K562 (cell line): ENCODE results near the gene PI4K2A. TPM values are rescaled to one million over a fixed set of nuclear protein-coding genes. Genes with fewer than 3 reads are reported as not detected.

ENCODE experiments used
- ATAC-seq: fragments of 200-7000 bp; cut with Tn5 transposase; 3 replicates; pipeline ENCODE4 v1.9.1; 2020; ENCODE audit warnings: moderate library complexity
- BruUV-seq: library from RNA; stranded (reverse); fragments of 400-500 nt; replicated peaks from 2 replicates; lab custom pipeline; 2021; lab: Mats Ljungman, UMichigan
- CTCF ChIA-PET: fragments of 300-600 bp; formaldehyde crosslinking; extraction: SDS; loops from one replicate; lab custom pipeline; 2021; ENCODE audit warnings: low intra/inter-chr PET ratio; lab: Yijun Ruan, JAX
- POLR2A ChIA-PET: fragments of 300-600, 350-650 bp; sonication (Branson Sonifier 250); formaldehyde crosslinking; extraction: SDS; loops from one replicate; lab custom pipeline; 2021; ENCODE audit warnings: antibody characterized with exemption, inconsistent platforms; lab: Yijun Ruan, JAX
- DNase-seq, 4 experiments: peaks; one replicate each; pipeline versions ENCODE4 v3.0.0 to v3.0.0-alpha.2; 2011 to 2018; ENCODE audit warnings: low spot score in 3 of 4, mixed read lengths in 3 of 4; ENCODE audit errors: extremely low read depth in 1 of 4
- FAIRE-seq: peaks from 2 replicates; lab custom pipeline; 2011; peaks lifted over from hg19 to GRCh38; lab: Jason Lieb, UNC
- H2AFZ ChIP-seq: 2 replicates; pipeline ENCODE4 v1.6.0; 2011; ENCODE audit warnings: low read depth, low read length, control low read depth, inconsistent platforms
- H3K27ac ChIP-seq: fragments of 200-600 bp; 3 replicates; pipeline ENCODE4 v1.8.0; 2011; ENCODE audit warnings: low read depth, mild to moderate bottlenecking, control low read depth, inconsistent platforms, low read length, moderate library complexity, mixed read lengths; ENCODE audit errors: extremely low read depth
- H3K27me3 ChIP-seq, 2 experiments: fragments of 300-600 bp in 1 of 2; 2 replicates in 1 of 2; 3 replicates in 1 of 2; pipeline versions ENCODE4 v1.6.0 to v1.8.0; 2011; ENCODE audit warnings: inconsistent platforms in 2 of 2, low read length in 2 of 2, mild to moderate bottlenecking in 1 of 2, mixed read lengths in 1 of 2, moderate library complexity in 1 of 2; ENCODE audit not compliant: control insufficient read depth in 2 of 2, insufficient read depth in 2 of 2
- H3K36me3 ChIP-seq: fragments of 300-600 bp; 3 replicates; pipeline ENCODE4 v1.8.0; 2011; ENCODE audit warnings: mild to moderate bottlenecking, low read length, inconsistent platforms; ENCODE audit not compliant: control insufficient read depth, insufficient read depth
- H3K4me1 ChIP-seq, 2 experiments: fragments of 200-600 bp in 1 of 2; replicated peaks in 1 of 2; 2 replicates in 1 of 2; 3 replicates in 1 of 2; pipeline versions ENCODE4 v1.5.1 to v1.8.0; 2011; ENCODE audit warnings: inconsistent platforms in 2 of 2, low read length in 2 of 2, mild to moderate bottlenecking in 1 of 2, mixed read lengths in 1 of 2, moderate library complexity in 1 of 2; ENCODE audit not compliant: control insufficient read depth in 2 of 2, insufficient read depth in 2 of 2
- H3K4me2 ChIP-seq: 2 replicates; pipeline ENCODE4 v1.6.1; 2011; ENCODE audit warnings: low read length, control low read depth, inconsistent platforms, mixed read lengths; ENCODE audit not compliant: insufficient read depth
- H3K4me3 ChIP-seq: fragments of 200-600 bp; sonication (generic), shearing (Covaris generic); 2 replicates; pipeline ENCODE4 v1.5.1; 2016; ENCODE audit warnings: control low read depth, inconsistent platforms
- H3K79me2 ChIP-seq: fragments of 200-600 bp; 3 replicates; pipeline ENCODE4 v1.8.0; 2011; ENCODE audit warnings: low read length, inconsistent platforms; ENCODE audit not compliant: control insufficient read depth, insufficient read depth
- H3K9ac ChIP-seq, 2 experiments: 2 replicates each; pipeline versions ENCODE4 v1.6.0 to v1.6.1; 2011; ENCODE audit warnings: low read depth in 2 of 2, low read length in 2 of 2, control low read depth in 1 of 2, inconsistent platforms in 1 of 2, mild to moderate bottlenecking in 1 of 2, mixed read lengths in 1 of 2; ENCODE audit not compliant: insufficient read depth in 1 of 2
- H3K9me1 ChIP-seq: one replicate; pipeline ENCODE4 v1.6.0; 2011; ENCODE audit warnings: inconsistent platforms, mild to moderate bottlenecking, low read length, moderate library complexity; ENCODE audit not compliant: control insufficient read depth, insufficient read depth
- H3K9me3 ChIP-seq: replicated peaks from 2 replicates; pipeline ENCODE4 v1.5.1; 2011; ENCODE audit warnings: low read depth, low read length, inconsistent platforms; ENCODE audit not compliant: control insufficient read depth, insufficient read depth
- H4K20me1 ChIP-seq: replicated peaks from 2 replicates; pipeline ENCODE4 v1.6.1; 2011; ENCODE audit warnings: low read length, inconsistent platforms, mixed read lengths; ENCODE audit not compliant: control insufficient read depth, insufficient read depth
- ASH1L ChIP-seq: fragments of 450-650 bp; IDR thresholded peaks from 2 replicates; pipeline ENCODE4 v1.6.1; 2018; ENCODE audit warnings: borderline replicate concordance, mild to moderate bottlenecking, low read depth; ENCODE audit not compliant: partially characterized antibody
- ELF4 ChIP-seq: fragments of 450-650 bp; formaldehyde crosslinking; IDR thresholded peaks from 2 replicates; pipeline ENCODE4 v1.4.0; 2022; ENCODE audit warnings: missing genetic modification characterization
- SAP30 ChIP-seq: fragments of 200-600 bp; sonication (generic); IDR thresholded peaks from 2 replicates; pipeline ENCODE4 v1.6.1; 2012; ENCODE audit warnings: borderline replicate concordance, low read depth, mild to moderate bottlenecking, moderate library complexity, low read length, control low read depth, inconsistent platforms; ENCODE audit not compliant: insufficient read depth, poor library complexity, severe bottlenecking
- ZNF324 ChIP-seq: fragments of 250-450 bp; sonication (Bioruptor Pico); IDR thresholded peaks from 2 replicates; pipeline ENCODE4 v1.4.0; 2020; ENCODE audit warnings: mild to moderate bottlenecking
- WGBS: fragments of 100-300 bp; shearing (Covaris generic); methylation state at CpG from one replicate; pipeline ENCODE4 v1.1.6; 2016; ENCODE audit warnings: low coverage, mixed read lengths; ENCODE audit not compliant: insufficient coverage; ENCODE audit errors: missing lambda C conversion rate; 5-methylcytosine and 5-hydroxymethylcytosine counted together
- in situ Hi-C: fragments of 300-500 bp; cut with MboI; formaldehyde crosslinking; loops from 4 replicates; pipeline ENCODE4 v1.15.0; 2018; ENCODE audit warnings: inconsistent platforms, mixed read lengths
- intact Hi-C: fragments of 100-400 bp; cut with micrococcal nuclease; formaldehyde crosslinking; loops from 2 replicates; pipeline ENCODE4 v1.14.2; 2022
- polyA plus RNA-seq, 8 experiments: library from polyadenylated mRNA; depleted of rRNA in 4 of 8; stranded (reverse) in 5 of 8; unstranded in 3 of 8; fragments of >200 nt; fragmentation: Nextera tagmentation in 2 of 8; fragmentation: Illumina TruSeq in 1 of 8; extraction: Ambion mirVana in 2 of 8; extraction: Trizol in 1 of 8; gene quantifications; 2 replicates each; pipeline versions ENCODE4 v1.2.1 to v1.2.3, GENCODE V29; 2011 to 2014; ENCODE audit warnings: inconsistent platforms in 1 of 8, missing spikeins in 1 of 8
- total RNA-seq, 7 experiments: library from RNA; depleted of rRNA in 6 of 7; stranded (reverse); fragments of >200 nt in 6 of 7; fragmentation: Illumina TruSeq in 2 of 7; extraction: Trizol in 2 of 7; gene quantifications; 2 replicates each; pipeline versions ENCODE4 v1.2.1 to v1.2.3, GENCODE V29; 2011 to 2021; ENCODE audit warnings: low replicate concordance in 1 of 7
- TF ChIP-seq, protein P1 (sequence below), 2 experiments: fragments of 450-650 bp in 1 of 2; sonication (generic) in 1 of 2; formaldehyde crosslinking; conservative IDR thresholded peaks; 2 replicates each; pipeline versions ENCODE4 v1.4.0 to v1.8.1; 2020 to 2022; ENCODE audit warnings: mild to moderate bottlenecking in 1 of 2, missing genetic modification reagents in 1 of 2
- TF ChIP-seq, protein P2 (sequence below), 2 experiments: fragments of 450-650 bp; IDR thresholded peaks; 2 replicates each; pipeline ENCODE4 v1.6.1; 2018; ENCODE audit warnings: mild to moderate bottlenecking in 2 of 2, low read depth in 1 of 2; ENCODE audit not compliant: partially characterized antibody in 2 of 2

The PI4K2A gene
- total and polyA plus RNA-seq, 9 of the 15 experiments (the other 6 are each of a cell fraction or from before 2014, with no cell fraction given): 4.4 to 28.4 (median 16.5) TPM

DNA sequence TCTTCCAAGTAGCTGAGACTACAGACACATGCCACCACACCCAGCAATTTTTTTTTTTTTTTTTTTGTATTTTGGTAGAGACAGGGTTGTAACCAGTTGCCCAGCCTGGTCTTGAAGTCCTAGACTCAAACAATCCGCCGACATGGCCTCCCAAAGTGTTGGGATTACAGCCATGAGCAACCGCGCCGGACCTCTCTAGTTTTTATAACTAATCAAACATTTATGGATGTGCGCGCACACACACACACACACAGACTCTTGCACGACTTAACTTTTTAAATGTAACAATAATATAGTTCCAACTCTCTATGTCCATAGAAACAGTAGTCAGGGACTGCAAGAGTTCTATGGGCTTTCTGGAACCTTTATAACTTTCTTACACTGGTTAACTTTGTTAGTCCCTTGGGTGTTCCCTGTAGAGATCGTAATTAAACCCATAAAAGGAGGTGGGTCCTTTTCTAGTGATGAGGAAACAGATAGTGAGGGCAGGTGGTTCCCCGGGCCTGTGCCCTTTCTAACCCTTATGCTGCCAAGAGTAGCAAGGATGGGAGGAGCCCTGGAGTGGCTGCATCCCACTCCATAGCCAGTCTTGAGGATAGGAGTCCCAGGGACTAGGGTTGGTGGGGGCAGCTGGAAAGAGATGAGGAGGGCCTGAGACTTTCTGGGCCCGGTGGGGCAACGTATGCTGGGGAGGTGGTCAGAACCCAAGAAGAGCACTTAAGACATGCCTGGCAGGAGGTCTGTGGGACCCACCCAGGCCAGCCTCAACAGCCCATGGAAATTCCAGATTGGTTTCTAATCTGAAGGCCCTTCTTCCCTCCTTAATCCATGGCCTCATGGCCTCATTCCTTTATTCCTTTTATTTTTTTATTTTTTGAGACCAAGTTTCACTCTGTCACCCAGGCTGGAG, 81.7 kb downstream of the PI4K2A start:
- Histone ChIP-seq H3K9me1 (no peaks in the 10 kb centered on the region), H3K4me1 (peaks cover 19 to 21% of the 10 kb centered on the region in 2 experiments; a peak in 4 of 5 replicates), H2AFZ (no peak overlapping the region), H3K4me2 (no peak overlapping the region), H3K9ac (no peak overlapping the region), H4K20me1 (no peaks in the 10 kb centered on the region), H3K27me3 (no peaks in the 10 kb centered on the region), H3K9me3 (no peaks in the 10 kb centered on the region), H3K4me3 (no peak overlapping the region), H3K79me2 (no peaks in the 10 kb centered on the region), H3K27ac (no peak overlapping the region), H3K36me3 (no peaks in the 10 kb centered on the region)
- ATAC-seq (no peak), FAIRE-seq (no peak), DNase-seq (no peak)
- in situ Hi-C loops (no loop called here), intact Hi-C loops (no loop called here)
- ChIA-PET CTCF (no interaction called here), POLR2A (no interaction called here)
- WGBS: 55% methylated on average over 5 of the region's 12 CpGs
- TF ChIP-seq ZNF324 (CRISPR knock-in tag) (no peak), ASH1L (no peak), SAP30 (no peak), ELF4 (CRISPR knock-in tag) (no peak)
- TF ChIP-seq, protein P1, sequence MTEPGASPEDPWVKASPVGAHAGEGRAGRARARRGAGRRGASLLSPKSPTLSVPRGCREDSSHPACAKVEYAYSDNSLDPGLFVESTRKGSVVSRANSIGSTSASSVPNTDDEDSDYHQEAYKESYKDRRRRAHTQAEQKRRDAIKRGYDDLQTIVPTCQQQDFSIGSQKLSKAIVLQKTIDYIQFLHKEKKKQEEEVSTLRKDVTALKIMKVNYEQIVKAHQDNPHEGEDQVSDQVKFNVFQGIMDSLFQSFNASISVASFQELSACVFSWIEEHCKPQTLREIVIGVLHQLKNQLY (CRISPR knock-in tag; conservative IDR thresholded peaks at IDR 0.05): no peak
- TF ChIP-seq, protein P2, sequence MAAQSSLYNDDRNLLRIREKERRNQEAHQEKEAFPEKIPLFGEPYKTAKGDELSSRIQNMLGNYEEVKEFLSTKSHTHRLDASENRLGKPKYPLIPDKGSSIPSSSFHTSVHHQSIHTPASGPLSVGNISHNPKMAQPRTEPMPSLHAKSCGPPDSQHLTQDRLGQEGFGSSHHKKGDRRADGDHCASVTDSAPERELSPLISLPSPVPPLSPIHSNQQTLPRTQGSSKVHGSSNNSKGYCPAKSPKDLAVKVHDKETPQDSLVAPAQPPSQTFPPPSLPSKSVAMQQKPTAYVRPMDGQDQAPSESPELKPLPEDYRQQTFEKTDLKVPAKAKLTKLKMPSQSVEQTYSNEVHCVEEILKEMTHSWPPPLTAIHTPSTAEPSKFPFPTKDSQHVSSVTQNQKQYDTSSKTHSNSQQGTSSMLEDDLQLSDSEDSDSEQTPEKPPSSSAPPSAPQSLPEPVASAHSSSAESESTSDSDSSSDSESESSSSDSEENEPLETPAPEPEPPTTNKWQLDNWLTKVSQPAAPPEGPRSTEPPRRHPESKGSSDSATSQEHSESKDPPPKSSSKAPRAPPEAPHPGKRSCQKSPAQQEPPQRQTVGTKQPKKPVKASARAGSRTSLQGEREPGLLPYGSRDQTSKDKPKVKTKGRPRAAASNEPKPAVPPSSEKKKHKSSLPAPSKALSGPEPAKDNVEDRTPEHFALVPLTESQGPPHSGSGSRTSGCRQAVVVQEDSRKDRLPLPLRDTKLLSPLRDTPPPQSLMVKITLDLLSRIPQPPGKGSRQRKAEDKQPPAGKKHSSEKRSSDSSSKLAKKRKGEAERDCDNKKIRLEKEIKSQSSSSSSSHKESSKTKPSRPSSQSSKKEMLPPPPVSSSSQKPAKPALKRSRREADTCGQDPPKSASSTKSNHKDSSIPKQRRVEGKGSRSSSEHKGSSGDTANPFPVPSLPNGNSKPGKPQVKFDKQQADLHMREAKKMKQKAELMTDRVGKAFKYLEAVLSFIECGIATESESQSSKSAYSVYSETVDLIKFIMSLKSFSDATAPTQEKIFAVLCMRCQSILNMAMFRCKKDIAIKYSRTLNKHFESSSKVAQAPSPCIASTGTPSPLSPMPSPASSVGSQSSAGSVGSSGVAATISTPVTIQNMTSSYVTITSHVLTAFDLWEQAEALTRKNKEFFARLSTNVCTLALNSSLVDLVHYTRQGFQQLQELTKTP (IDR thresholded peaks at IDR 0.05; ENCODE audit: low read depth in 1 of 2, partially characterized antibody in 2 of 2): no peak
- BruUV-seq: no TSS peak
